H1 (cell line): Measurements from ENCODE around the gene OR4C6. TPM values are rescaled to one million over a fixed set of nuclear protein-coding genes. Genes with fewer than 3 reads are reported as not detected.

Source experiments
- GABPA ChIP-seq: IDR thresholded peaks from 2 replicates; pipeline ENCODE4 v1.6.1; 2011; ENCODE audit warnings: mild to moderate bottlenecking, low read length, moderate library complexity, borderline replicate concordance; ENCODE audit not compliant: insufficient read depth
- RAD21 ChIP-seq, 2 experiments: IDR thresholded peaks in 1 of 2; conservative IDR thresholded peaks in 1 of 2; 2 replicates each; pipeline ENCODE4 v1.6.1; 2011; ENCODE audit warnings: low read depth in 2 of 2, low read length in 2 of 2, improper control_type of control experiment in 1 of 2, inconsistent platforms in 1 of 2, mild to moderate bottlenecking in 1 of 2, moderate library complexity in 1 of 2
- polyA plus RNA-seq, 7 experiments: library from polyadenylated mRNA; depleted of rRNA in 3 of 7; stranded (reverse) in 5 of 7; unstranded in 2 of 7; fragments of >200 nt in 5 of 7; fragments of 200-250 nt in 2 of 7; gene quantifications; 1 replicate in 5 of 7; 2 replicates in 1 of 7; 4 replicates in 1 of 7; pipeline versions ENCODE4 v1.2.1 to v1.2.3, GENCODE V29; 2011 to 2013; ENCODE audit warnings: missing spikeins in 2 of 7, mixed read lengths in 2 of 7
- total RNA-seq: library from RNA; stranded (reverse); fragmentation: NEBNext Ultra II Directional; extraction: Animal tissue kit (Norgen Biotek cat#: 25700); gene quantifications from 2 replicates; pipeline ENCODE4 v1.2.1, GENCODE V29; 2021
- TF ChIP-seq, protein P1 (sequence below), 3 experiments: IDR thresholded peaks; 1 replicate in 2 of 3; 2 replicates in 1 of 3; pipeline versions ENCODE4 v1.5.1 to v1.6.1; 2011; ENCODE audit warnings: low read length in 3 of 3, mild to moderate bottlenecking in 3 of 3, inconsistent platforms in 2 of 3, low read depth in 1 of 3, moderate library complexity in 1 of 3; ENCODE audit not compliant: insufficient read depth in 1 of 3; ENCODE audit errors: control extremely low read depth in 1 of 3

The OR4C6 gene
- total and polyA plus RNA-seq, 2 of the 8 experiments (the other 6 are each of a cell fraction or from before 2014, with no cell fraction given): not detected

DNA sequence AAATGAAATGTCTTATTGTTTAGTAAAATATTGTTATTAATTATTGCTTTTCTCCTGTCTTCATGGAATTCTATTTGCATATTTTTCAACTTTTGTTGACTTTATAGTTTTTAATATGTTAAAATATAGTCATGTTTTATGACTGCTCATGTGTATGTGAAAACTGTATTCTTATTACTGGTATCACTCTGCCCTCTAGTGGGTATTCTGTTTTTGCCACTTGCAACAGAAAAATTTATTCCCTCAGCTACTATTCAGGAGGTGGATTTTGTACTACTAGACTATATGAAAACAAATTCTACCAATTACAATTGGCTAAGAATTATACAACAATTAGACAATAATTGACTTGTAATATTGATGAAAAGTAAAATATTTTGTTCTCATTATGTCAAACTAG is 45.0 kb downstream of the OR4C6 start (continued):
- TF ChIP-seq, protein P1, sequence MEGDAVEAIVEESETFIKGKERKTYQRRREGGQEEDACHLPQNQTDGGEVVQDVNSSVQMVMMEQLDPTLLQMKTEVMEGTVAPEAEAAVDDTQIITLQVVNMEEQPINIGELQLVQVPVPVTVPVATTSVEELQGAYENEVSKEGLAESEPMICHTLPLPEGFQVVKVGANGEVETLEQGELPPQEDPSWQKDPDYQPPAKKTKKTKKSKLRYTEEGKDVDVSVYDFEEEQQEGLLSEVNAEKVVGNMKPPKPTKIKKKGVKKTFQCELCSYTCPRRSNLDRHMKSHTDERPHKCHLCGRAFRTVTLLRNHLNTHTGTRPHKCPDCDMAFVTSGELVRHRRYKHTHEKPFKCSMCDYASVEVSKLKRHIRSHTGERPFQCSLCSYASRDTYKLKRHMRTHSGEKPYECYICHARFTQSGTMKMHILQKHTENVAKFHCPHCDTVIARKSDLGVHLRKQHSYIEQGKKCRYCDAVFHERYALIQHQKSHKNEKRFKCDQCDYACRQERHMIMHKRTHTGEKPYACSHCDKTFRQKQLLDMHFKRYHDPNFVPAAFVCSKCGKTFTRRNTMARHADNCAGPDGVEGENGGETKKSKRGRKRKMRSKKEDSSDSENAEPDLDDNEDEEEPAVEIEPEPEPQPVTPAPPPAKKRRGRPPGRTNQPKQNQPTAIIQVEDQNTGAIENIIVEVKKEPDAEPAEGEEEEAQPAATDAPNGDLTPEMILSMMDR (IDR thresholded peaks at IDR 0.05; ENCODE audit: control extremely low read depth in 1 of 3, insufficient read depth in 1 of 3, low read depth in 1 of 3, low read length in 3 of 3): peak in 1 of 3 experiments; percentile 29; a peak in 2 of 4 replicates
- TF ChIP-seq GABPA: no peak
- TF ChIP-seq RAD21 (IDR thresholded peaks at IDR 0.05 in 1 of 2, conservative IDR thresholded peaks at IDR 0.05 in 1 of 2; ENCODE audit: low read depth in 2 of 2, low read length in 2 of 2): peak; percentile 54 to 64
